Activated naive CD8-positive, alpha-beta T cell (primary cell): ENCODE data around the gene MAP7D3.

Experiments used
- H3K27ac Mint-ChIP-seq: one replicate; pipeline ENCODE4 v1.8.0; 2021; ENCODE audit warnings: mixed read lengths
- H3K27me3 Mint-ChIP-seq: one replicate; pipeline ENCODE4 v1.8.0; 2021; ENCODE audit warnings: mixed read lengths
- H3K36me3 Mint-ChIP-seq: one replicate; pipeline ENCODE4 v1.8.0; 2021; ENCODE audit warnings: mixed read lengths
- H3K4me1 Mint-ChIP-seq: one replicate; pipeline ENCODE4 v1.8.0; 2021; ENCODE audit warnings: low read depth, mixed read lengths
- H3K4me3 Mint-ChIP-seq: one replicate; pipeline ENCODE4 v1.8.0; 2021; ENCODE audit warnings: mild to moderate bottlenecking, mixed read lengths
- H3K9me3 Mint-ChIP-seq: one replicate; pipeline ENCODE4 v1.8.0; 2021; ENCODE audit warnings: low read depth, mixed read lengths

Gene MAP7D3

GRCh38 chrX:136163689-136164088 is 87.5 kb downstream of the MAP7D3 start:
- Mint-ChIP-seq H3K4me1 (no peaks in the 10 kb centered on the region), H3K36me3 (no peaks in the 10 kb centered on the region)

More at GRCh38 chrX:136163689-136164088, 87.5 kb downstream of the MAP7D3 start:
- H3K27ac Mint-ChIP-seq: no peak overlapping the region
- no peaks in the 10 kb centered on the region for H3K27me3 Mint-ChIP-seq
- no peak overlapping the region for H3K4me3 Mint-ChIP-seq
- H3K9me3 Mint-ChIP-seq: no peaks in the 10 kb centered on the region
